Panc1 (cell line): Measurements from ENCODE around the gene CNPY2. TPM values are rescaled to one million over a fixed set of nuclear protein-coding genes. Genes with fewer than 3 reads are reported as not detected.
"Not testable (repeated sequence)": the region's sequence is repeated elsewhere in the genome, so short reads cannot be mapped to it uniquely, and the experiment has no call there.

Source experiments
- ATAC-seq: fragments of 200-7000 bp; cut with Tn5 transposase; 2 replicates; pipeline ENCODE4 v1.9.1; 2020; ENCODE audit warnings: mild to moderate bottlenecking, moderate library complexity
- BruUV-seq: library from RNA; stranded (reverse); fragments of 400-500 nt; replicated peaks from 2 replicates; lab custom pipeline; 2021; lab: Mats Ljungman, UMichigan
- CTCF ChIA-PET: fragments of 300-600 bp; sonication (Branson Sonifier 250); formaldehyde crosslinking; loops from one replicate; lab custom pipeline; 2022; ENCODE audit warnings: antibody characterized with exemption; lab: Charles Lee
- POLR2A ChIA-PET: fragments of 300-600 bp; sonication (Branson Sonifier 250); formaldehyde crosslinking; loops from one replicate; lab custom pipeline; 2022; ENCODE audit warnings: antibody characterized with exemption; lab: Charles Lee
- DNase-seq: peaks from one replicate; pipeline ENCODE4 v3.0.0-alpha.2; 2010; ENCODE audit warnings: low read depth, low spot score
- H3K27ac ChIP-seq: 2 replicates; pipeline ENCODE4 v1.5.1; 2011; ENCODE audit warnings: mild to moderate bottlenecking, low read length, inconsistent platforms
- H3K27me3 ChIP-seq: fragments of 200-500 bp; sonication (Bioruptor generic); 2 replicates; pipeline ENCODE4 v1.6.0; 2014; ENCODE audit warnings: low read length, inconsistent platforms; ENCODE audit not compliant: control insufficient read depth, insufficient read depth
- H3K36me3 ChIP-seq: fragments of 200-500 bp; sonication (Bioruptor generic); 2 replicates; pipeline ENCODE4 v1.5.1; 2014; ENCODE audit warnings: inconsistent platforms, mild to moderate bottlenecking, low read length, moderate library complexity; ENCODE audit not compliant: control insufficient read depth, insufficient read depth
- H3K4me1 ChIP-seq: 2 replicates; pipeline ENCODE4 v1.5.1; 2011; ENCODE audit warnings: inconsistent platforms, mild to moderate bottlenecking, low read length, moderate library complexity; ENCODE audit not compliant: control insufficient read depth, insufficient read depth
- H3K4me3 ChIP-seq, 2 experiments: 2 replicates each; pipeline ENCODE4 v1.5.1; 2011 to 2012; ENCODE audit warnings: low read depth in 2 of 2, low read length in 2 of 2, mild to moderate bottlenecking in 2 of 2, inconsistent platforms in 1 of 2, moderate library complexity in 1 of 2
- H3K9me3 ChIP-seq: fragments of 200-500 bp; sonication (Bioruptor generic); 2 replicates; pipeline ENCODE4 v1.5.1; 2014; ENCODE audit warnings: low read depth, mild to moderate bottlenecking, inconsistent platforms, low read length, moderate library complexity; ENCODE audit not compliant: control insufficient read depth, insufficient read depth
- POLR2AphosphoS5 ChIP-seq: IDR thresholded peaks from 2 replicates; pipeline ENCODE4 v1.6.1; 2012; ENCODE audit warnings: mild to moderate bottlenecking, low read depth, low read length, moderate library complexity
- REST ChIP-seq, 2 experiments: IDR thresholded peaks; 2 replicates each; pipeline ENCODE4 v1.6.1; 2011 to 2012; ENCODE audit warnings: low read depth in 2 of 2, control low read depth in 1 of 2, low read length in 1 of 2, mild to moderate bottlenecking in 1 of 2, moderate library complexity in 1 of 2; ENCODE audit not compliant: insufficient read depth in 1 of 2
- SIN3A ChIP-seq: IDR thresholded peaks from 2 replicates; pipeline ENCODE4 v1.6.1; 2012; ENCODE audit warnings: low read depth, mild to moderate bottlenecking, low read length, moderate library complexity, borderline replicate concordance; ENCODE audit not compliant: insufficient read depth
- TCF7L2 ChIP-seq: IDR thresholded peaks from 2 replicates; pipeline ENCODE4 v1.6.1; 2011; ENCODE audit warnings: mild to moderate bottlenecking, low read depth, low read length, inconsistent platforms
- in situ Hi-C: cut with HindIII; loops from 2 replicates; pipeline ENCODE4 v1.10.0; 2016; ENCODE audit warnings: low sequenced_read_pairs, low pct_unique_long_range_greater_than_20kb
- intact Hi-C: fragments of 100-400 bp; cut with micrococcal nuclease; formaldehyde crosslinking; loops from one replicate; pipeline ENCODE4 v1.10.0; 2022; ENCODE audit not compliant: unreplicated experiment
- total RNA-seq: library from RNA; stranded (reverse); gene quantifications from one replicate; pipeline ENCODE4 v1.2.1, GENCODE V29; 2021; ENCODE audit not compliant: unreplicated experiment
- TF ChIP-seq, protein P1 (sequence below): fragments of 450-650 bp; IDR thresholded peaks from 2 replicates; pipeline ENCODE4 v1.5.1; 2017; ENCODE audit warnings: mild to moderate bottlenecking

The CNPY2 gene
- total RNA-seq, 1 experiment from 2014 or later: 115 TPM

DNA sequence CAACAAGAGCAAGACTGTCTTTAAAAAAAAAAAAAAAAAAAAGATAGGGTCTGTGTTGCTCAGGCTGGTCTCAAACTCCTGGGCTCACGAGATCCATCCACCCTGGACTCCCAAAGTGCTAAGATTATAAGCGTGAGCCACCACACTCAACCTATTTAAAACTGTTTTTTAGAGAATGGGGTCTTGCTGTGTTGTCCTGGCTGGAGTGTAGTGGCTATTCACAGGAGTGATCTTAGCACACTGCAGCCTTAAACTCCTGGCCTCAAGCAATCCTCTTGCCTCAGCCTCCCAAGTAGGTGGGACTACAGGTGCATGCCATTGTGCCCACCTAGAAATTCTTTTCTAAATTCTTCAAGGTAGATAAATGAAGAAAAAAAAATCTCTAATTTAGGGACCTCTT lies 41.5 kb downstream of the CNPY2 start:
- ATAC-seq (no peak), DNase-seq (no peak)
- Histone ChIP-seq H3K27me3 (no peaks in the 10 kb centered on the region), H3K4me1 (no peaks in the 10 kb centered on the region), H3K27ac (no peak overlapping the region), H3K4me3 (no peak overlapping the region), H3K36me3 (peaks cover 13% of the 10 kb centered on the region), H3K9me3 (no peaks in the 10 kb centered on the region)
- no TSS peak for BruUV-seq
- TF ChIP-seq REST (IDR thresholded peaks at IDR 0.05; ENCODE audit: insufficient read depth in 1 of 2, low read depth in 2 of 2, low read length in 1 of 2): no peak
- no peak for TF ChIP-seq TCF7L2
- TF ChIP-seq, protein P1, sequence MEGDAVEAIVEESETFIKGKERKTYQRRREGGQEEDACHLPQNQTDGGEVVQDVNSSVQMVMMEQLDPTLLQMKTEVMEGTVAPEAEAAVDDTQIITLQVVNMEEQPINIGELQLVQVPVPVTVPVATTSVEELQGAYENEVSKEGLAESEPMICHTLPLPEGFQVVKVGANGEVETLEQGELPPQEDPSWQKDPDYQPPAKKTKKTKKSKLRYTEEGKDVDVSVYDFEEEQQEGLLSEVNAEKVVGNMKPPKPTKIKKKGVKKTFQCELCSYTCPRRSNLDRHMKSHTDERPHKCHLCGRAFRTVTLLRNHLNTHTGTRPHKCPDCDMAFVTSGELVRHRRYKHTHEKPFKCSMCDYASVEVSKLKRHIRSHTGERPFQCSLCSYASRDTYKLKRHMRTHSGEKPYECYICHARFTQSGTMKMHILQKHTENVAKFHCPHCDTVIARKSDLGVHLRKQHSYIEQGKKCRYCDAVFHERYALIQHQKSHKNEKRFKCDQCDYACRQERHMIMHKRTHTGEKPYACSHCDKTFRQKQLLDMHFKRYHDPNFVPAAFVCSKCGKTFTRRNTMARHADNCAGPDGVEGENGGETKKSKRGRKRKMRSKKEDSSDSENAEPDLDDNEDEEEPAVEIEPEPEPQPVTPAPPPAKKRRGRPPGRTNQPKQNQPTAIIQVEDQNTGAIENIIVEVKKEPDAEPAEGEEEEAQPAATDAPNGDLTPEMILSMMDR: no peak
- TF ChIP-seq SIN3A: no peak
- no peak for TF ChIP-seq POLR2AphosphoS5
- in situ Hi-C loops: no loop called here
- ChIA-PET POLR2A (no interaction called here), CTCF (no interaction called here)
- intact Hi-C loops: no loop called here

GRCh38 chr12:56272468-56272867 lies 43.3 kb downstream of the CNPY2 start:
- DNase-seq, POLR2A ChIA-PET, CTCF ChIA-PET, H3K27ac ChIP-seq, H3K27me3 ChIP-seq, H3K4me3 ChIP-seq, H3K9me3 ChIP-seq, ATAC-seq, intact Hi-C loops, in situ Hi-C loops, H3K4me1 ChIP-seq: not testable (repeated sequence)
- peaks cover 13% of the 10 kb centered on the region for H3K36me3 ChIP-seq
- BruUV-seq: TSS peak; percentile 88

DNA sequence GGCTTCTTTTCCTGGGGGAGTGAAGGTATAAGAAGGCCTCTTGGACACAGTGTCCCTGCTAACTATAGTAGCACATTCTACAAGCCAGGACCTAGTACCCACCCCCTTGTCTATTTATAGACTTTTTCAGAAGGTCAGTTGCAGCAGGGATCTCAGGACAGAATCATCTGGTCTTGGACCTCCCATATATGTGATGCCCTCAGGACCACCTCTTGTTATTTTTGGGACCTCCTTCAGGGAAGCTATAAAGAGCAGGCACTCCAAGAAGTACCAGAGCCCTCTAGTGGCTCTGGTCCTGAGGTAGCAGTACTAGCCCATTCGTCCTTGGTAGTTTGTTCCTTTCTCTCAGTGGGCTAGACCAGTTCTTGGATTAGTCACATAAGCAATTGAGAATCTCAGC lies 44.8 kb downstream of the CNPY2 start:
- Histone ChIP-seq H3K4me3 (no peak overlapping the region), H3K27me3 (no peaks in the 10 kb centered on the region), H3K9me3 (no peaks in the 10 kb centered on the region), H3K4me1 (peaks cover 8% of the 10 kb centered on the region; the same call in 1 of the 2 replicates), H3K36me3 (peaks cover 13% of the 10 kb centered on the region), H3K27ac (no peak overlapping the region)
- DNase-seq (no peak), ATAC-seq (no peak)
- CTCF ChIA-PET: no interaction called here
- no peak for TF ChIP-seq TCF7L2
- TF ChIP-seq, protein P1: peak; percentile 76
- POLR2A ChIA-PET: no interaction called here
- in situ Hi-C loops (no loop called here), intact Hi-C loops (no loop called here)
- no TSS peak for BruUV-seq
